Bronchial smooth muscle cell (primary cell): Measurements from ENCODE around the gene ITK. TPM values are rescaled to one million over a fixed set of nuclear protein-coding genes. Genes with fewer than 3 reads are reported as not detected.

Source experiments
- total RNA-seq: library from RNA; depleted of rRNA; stranded (reverse); fragments of >200 nt; gene quantifications from 2 replicates; pipeline ENCODE4 v1.2.1, GENCODE V29; 2014

The ITK gene
- under 0.01 TPM in 1 of 2 replicates, not detected in the other for total RNA-seq

DNA sequence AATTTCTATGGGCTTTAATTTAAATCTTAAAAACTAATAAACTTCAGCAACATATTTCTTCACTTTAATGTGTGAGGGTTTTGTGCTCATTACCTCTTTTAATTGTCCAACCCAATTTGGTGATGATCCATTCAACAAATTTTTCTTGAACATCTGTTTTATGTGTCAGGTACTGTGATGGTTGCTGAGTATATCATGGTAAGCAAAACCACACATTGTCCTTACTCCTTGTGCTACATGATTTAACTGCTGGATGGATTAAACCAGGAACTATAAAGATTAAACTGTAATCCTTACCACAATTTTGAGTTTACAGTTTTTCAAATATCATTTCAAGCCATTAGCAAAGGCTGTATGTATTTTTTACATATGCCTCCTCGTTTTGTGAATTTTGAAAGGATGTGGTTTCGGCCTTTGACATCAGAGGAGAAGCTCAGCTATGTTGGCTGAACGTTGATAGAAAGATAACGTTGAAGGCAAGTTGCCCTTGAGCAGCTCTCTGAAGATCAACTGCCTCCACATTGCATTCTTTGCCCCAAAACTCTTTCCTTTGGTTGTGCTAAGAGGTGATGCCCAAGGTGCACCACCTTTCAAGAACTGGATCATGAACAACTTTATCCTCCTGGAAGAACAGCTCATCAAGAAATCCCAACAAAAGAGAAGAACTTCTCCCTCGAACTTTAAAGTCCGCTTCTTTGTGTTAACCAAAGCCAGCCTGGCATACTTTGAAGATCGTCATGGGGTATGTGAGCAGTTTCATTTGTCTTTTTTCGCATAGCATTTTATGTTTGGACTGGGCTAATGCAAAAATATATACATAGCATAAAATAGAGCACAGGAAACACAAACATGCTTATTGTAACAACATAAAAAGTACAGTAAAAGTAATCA is at the start of gene ITK:
ITK (plus strand) TSS at position 467 of the 891 bp plus-strand sequence; CDS start at position 605, 138 bp downstream.

GRCh38 chr5:157142317-157143126 is 38.1 kb upstream of the ITK start, which contains the start of gene MED7:
MED7 (minus strand) TSS chr5:157142865; CDS start chr5:157139431, 3,434 bp downstream.

DNA sequence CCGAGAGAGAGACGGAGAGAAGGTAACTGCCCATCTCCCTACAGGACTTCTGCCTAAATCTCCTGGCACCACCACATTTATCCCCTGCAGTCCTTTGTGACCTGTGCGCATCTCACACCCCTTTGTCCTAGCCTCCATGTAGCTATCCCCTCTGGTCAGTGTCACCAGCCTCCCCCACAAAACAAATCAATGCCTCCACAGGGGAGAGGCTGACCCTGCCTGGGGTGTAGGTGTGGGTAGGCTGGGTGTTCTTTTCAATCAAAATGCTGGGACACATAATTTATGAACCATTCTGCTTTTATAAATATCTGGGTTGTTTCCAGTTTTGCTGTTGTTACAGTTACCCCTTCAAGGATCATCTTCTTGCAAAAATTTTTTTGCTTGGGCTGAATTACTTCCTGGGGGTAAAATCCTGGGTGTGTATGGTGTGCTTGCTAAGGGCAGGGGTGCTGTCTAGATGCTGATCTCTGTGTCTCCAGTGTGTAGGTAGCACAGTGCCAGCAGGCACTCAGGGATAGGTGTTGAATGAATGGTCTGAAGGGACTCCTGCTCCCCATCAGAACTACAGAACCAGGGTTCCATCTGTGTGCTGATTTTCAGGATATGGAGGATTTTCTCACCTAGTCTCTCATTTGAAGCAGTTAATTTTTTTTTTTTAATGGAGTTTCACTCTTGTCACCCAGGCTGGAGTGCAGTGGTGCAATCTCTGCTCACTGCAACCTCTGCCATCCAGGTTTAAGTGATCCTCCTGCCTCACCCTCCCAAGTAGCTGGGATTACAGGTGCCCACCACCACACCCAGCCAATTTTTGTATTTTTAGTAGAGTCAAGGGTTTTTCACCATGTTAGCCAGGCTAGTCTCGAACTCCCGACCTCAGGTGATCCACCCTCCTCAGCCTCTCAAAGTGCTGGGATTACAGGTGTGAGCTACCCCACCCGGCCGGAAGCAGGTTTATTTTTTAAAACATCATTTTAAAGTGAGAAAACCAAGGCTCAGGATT is 14.1 kb upstream of the ITK start, which contains the start of gene GARIN3:
GARIN3 (minus strand) TSS at position 51 of the 1,000 bp plus-strand sequence. CDS start 96 bp downstream, outside the sequence.

DNA sequence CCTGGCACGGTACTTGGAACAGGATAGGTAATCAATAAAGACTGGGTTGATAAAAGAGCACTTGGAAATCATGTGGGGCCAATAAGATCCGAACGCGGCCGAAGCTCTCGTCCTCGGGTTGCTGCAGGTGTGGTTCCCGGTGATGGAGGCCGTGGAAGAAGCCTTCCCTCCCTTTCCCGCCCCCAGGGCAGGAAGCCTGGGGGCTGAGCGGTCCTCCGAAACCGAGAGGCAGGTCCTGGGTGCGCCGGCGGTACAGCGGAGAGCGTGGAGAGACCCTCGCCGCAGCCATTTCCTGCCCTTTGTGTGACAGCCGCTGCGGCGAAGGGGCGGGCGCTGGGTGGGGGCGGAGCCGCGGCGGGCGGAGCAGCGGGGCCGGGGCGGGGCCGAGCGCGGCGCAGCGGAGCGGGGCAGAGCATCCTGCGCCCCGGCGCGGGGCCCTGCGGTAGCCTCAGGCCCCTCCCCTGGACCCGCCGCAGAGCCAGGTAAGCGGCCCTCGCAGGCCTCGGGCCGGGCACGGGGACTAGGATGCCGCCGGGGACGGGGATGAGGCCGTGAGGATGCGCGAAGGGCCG is 85.2 kb downstream of the ITK start, which contains the start of gene CYFIP2:
CYFIP2 (plus strand) TSS at position 410 of the 572 bp plus-strand sequence. CDS start 19,239 bp downstream, outside the sequence.

Other genes with a start within 250 kb of the ITK start
- not detected in 2 replicates for gene TIMD4, start 217.6 kb upstream of the ITK start, total RNA-seq
- gene HAVCR1, start 121.7 kb upstream of the ITK start, total RNA-seq: 0.34 TPM in 1 of 2 replicates, not detected in the other
- gene HAVCR2, start 71.8 kb upstream of the ITK start, total RNA-seq: 0.16 and 3.3 TPM in 2 replicates
- gene MED7, start 38.0 kb upstream of the ITK start, total RNA-seq: 7.1 and 8.6 TPM in 2 replicates
- not detected in 2 replicates for gene GARIN3, start 14.6 kb upstream of the ITK start, total RNA-seq
- gene CYFIP2, start 85.3 kb downstream of the ITK start, total RNA-seq: 6.6 and 7.0 TPM in 2 replicates